A549 (cell line): Measurements from ENCODE around the gene MDC1.

ENCODE experiments used
- CHD2 ChIP-seq: fragments of 150-350 bp; IDR thresholded peaks from 2 replicates; pipeline ENCODE4 v1.6.1; 2014; ENCODE audit warnings: low read length; ENCODE audit not compliant: partially characterized antibody
- CTCF ChIP-seq: fragments of >200 bp; sonication (Bioruptor Twin); formaldehyde crosslinking; IDR thresholded peaks from 3 replicates; pipeline ENCODE4 v1.5.1; 2016
- EHMT2 ChIP-seq: fragments of 200-600 bp; sonication (generic); IDR thresholded peaks from 2 replicates; pipeline ENCODE4 v1.6.1; 2016; ENCODE audit warnings: antibody characterized with exemption, low read depth, mild to moderate bottlenecking, moderate library complexity
- POLR2A ChIP-seq: IDR thresholded peaks from 2 replicates; pipeline ENCODE4 v1.6.1; 2012; ENCODE audit warnings: mild to moderate bottlenecking, low read length
- POLR2AphosphoS2 ChIP-seq: conservative IDR thresholded peaks from 2 replicates; pipeline ENCODE4 v1.6.1; 2012; ENCODE audit warnings: low read length, improper control_type of control experiment, inconsistent platforms
- RAD21 ChIP-seq, 2 experiments: fragments of >200 bp in 1 of 2; sonication (Bioruptor Twin) in 1 of 2; formaldehyde crosslinking in 1 of 2; IDR thresholded peaks in 1 of 2; conservative IDR thresholded peaks in 1 of 2; 2 replicates in 1 of 2; 3 replicates in 1 of 2; pipeline ENCODE4 v1.6.1; 2012 to 2018; ENCODE audit warnings: inconsistent platforms in 1 of 2
- SMC3 ChIP-seq: fragments of >200 bp; sonication (Bioruptor Twin); formaldehyde crosslinking; IDR thresholded peaks from 3 replicates; pipeline ENCODE4 v1.6.1; 2018; ENCODE audit warnings: inconsistent platforms
- TF ChIP-seq, protein P1 (sequence below): IDR thresholded peaks from 2 replicates; pipeline ENCODE4 v1.6.1; 2012

DNA sequence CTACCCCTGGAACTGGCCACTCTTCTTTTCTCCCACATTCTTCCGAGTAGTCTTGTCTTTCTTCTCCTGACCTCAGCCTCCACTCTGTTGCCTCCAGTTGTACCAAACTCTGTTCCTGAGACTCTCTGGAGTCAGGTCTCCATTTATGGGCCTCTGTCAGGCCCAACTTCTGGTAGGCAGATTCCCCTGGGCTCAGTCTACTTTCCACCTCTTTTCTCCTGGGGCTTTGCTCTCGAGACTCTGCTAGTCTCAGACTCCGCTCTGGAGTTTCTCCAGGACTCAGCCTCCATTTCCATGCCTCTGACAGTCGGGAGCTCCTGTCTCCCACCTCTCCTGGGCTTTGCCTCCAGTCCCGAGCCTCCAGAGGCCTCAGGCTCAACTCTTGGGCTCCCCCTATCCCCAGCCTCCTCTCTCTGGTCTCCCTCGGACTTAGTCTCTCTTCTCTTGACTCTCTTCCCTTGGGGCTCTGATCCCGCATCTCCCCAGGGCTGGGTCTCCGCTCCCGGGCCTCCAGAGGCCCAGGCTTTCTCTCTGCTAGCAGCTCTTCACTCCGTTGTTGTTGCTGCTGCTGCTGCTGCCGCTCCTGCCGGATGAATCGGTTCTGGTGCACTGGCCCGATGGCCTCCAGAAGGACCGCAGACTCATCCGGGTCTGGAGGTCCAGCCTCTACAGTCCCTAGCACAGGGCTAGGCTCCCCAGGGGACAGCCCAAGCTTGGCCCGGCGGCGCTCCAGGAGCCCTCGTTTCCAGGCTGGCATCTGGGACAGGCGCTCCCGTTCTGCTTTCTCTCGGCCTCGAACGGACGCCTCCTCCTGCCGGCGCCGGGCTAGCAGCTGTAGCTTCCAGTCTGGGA, 31.7 kb downstream of the MDC1 start:
- TF ChIP-seq, protein P1, sequence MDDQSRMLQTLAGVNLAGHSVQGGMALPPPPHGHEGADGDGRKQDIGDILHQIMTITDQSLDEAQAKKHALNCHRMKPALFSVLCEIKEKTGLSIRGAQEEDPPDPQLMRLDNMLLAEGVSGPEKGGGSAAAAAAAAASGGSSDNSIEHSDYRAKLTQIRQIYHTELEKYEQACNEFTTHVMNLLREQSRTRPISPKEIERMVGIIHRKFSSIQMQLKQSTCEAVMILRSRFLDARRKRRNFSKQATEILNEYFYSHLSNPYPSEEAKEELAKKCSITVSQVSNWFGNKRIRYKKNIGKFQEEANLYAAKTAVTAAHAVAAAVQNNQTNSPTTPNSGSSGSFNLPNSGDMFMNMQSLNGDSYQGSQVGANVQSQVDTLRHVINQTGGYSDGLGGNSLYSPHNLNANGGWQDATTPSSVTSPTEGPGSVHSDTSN: no peak
- TF ChIP-seq CTCF: no peak
- TF ChIP-seq POLR2AphosphoS2: no peak
- TF ChIP-seq POLR2A: no peak
- no peak for TF ChIP-seq CHD2
- no peak for TF ChIP-seq EHMT2
- TF ChIP-seq RAD21 (conservative IDR thresholded peaks at IDR 0.05 in 1 of 2, IDR thresholded peaks at IDR 0.05 in 1 of 2): no peak
- TF ChIP-seq SMC3: no peak
